ENCODE measurements around the gene SCNN1A.
A peak's percentile ranks its signal among the peaks of the same experiment; 100 is the strongest.

- no peak for TF ChIP-seq CTCF (IDR thresholded peaks at IDR 0.05)
- TF ChIP-seq POLR2A (IDR thresholded peaks at IDR 0.05): peak; percentile 31 to 74
Measured at GRCh38 chr12:6363330-6364043, 11.9 kb downstream of the SCNN1A start.

All from thyroid gland (tissue), 4 donors.